D721Med (cell line): ENCODE data around the gene RSAD2.

Experiments used
- DNase-seq: peaks from one replicate; pipeline ENCODE4 v3.0.0; 2011; ENCODE audit warnings: low spot score; ENCODE audit not compliant: insufficient read length
- FAIRE-seq: peaks from 2 replicates; lab custom pipeline; 2011; peaks lifted over from hg19 to GRCh38; lab: Jason Lieb, UNC
- CTCF ChIP-seq: IDR thresholded peaks from 2 replicates; pipeline ENCODE4 v1.5.1; 2012; ENCODE audit warnings: mild to moderate bottlenecking, control low read depth; ENCODE audit not compliant: insufficient read depth; ENCODE audit errors: missing control alignments

The RSAD2 gene

GRCh38 chr2:6929196-6929819 is 51.7 kb downstream of the RSAD2 start:
- no peak for FAIRE-seq
- TF ChIP-seq CTCF: no peak

GRCh38 chr2:6930923-6931647 is 53.5 kb downstream of the RSAD2 start:
- no peak for DNase-seq
- FAIRE-seq: no peak
- no peak for TF ChIP-seq CTCF

More at GRCh38 chr2:6929196-6929819, 51.7 kb downstream of the RSAD2 start:
- no peak for DNase-seq

- FAIRE-seq: no peak
- DNase-seq: no peak
- no peak for TF ChIP-seq CTCF
These were observed 54.2 kb downstream of the RSAD2 start for GRCh38 chr2:6931753-6932152.

- no peak for FAIRE-seq
- TF ChIP-seq CTCF: no peak
These were observed 54.6 kb downstream of the RSAD2 start for GRCh38 chr2:6932206-6932605.

GRCh38 chr2:6932828-6933227 is 55.3 kb downstream of the RSAD2 start:
- TF ChIP-seq CTCF: no peak
- DNase-seq: no peak
- no peak for FAIRE-seq

More at GRCh38 chr2:6932206-6932605, 54.6 kb downstream of the RSAD2 start:
- DNase-seq: no peak

- no peak for TF ChIP-seq CTCF
- peak; percentile 44 for FAIRE-seq
- no peak for DNase-seq
These were observed 56.3 kb downstream of the RSAD2 start for GRCh38 chr2:6933911-6934310.

GRCh38 chr2:6934345-6934744 is 56.8 kb downstream of the RSAD2 start:
- FAIRE-seq: no peak
- TF ChIP-seq CTCF: no peak
- no peak for DNase-seq
